Left cardiac atrium (tissue), 4 donors: ENCODE results near the gene PRDX5. TPM values are rescaled to one million over a fixed set of nuclear protein-coding genes. Genes with fewer than 3 reads are reported as not detected.
A peak's percentile ranks its signal among the peaks of the same experiment; 100 is the strongest.
"Not testable (repeated sequence)": the region's sequence is repeated elsewhere in the genome, so short reads cannot be mapped to it uniquely, and the experiment has no call there.

ENCODE experiments used
- ATAC-seq, 2 donors: fragments of 200-7000 bp; cut with Tn5 transposase; one replicate each; pipeline ENCODE4 v1.9.1; 2020; ENCODE audit warnings: mild to moderate bottlenecking in 2 of 2, moderate library complexity in 2 of 2
- DNase-seq: peaks from one replicate; pipeline ENCODE4 v3.0.0-alpha.2; 2020
- intact Hi-C, 2 donors: fragments of 100-400 bp; cut with DNase I; formaldehyde crosslinking; loops; one replicate each; pipeline versions ENCODE4 v1.14.1 to v1.15.1; 2022 to 2023
- total RNA-seq, 2 donors: library from RNA; stranded (reverse); fragmentation: NEBNext Ultra II Directional; extraction: Animal tissue kit (Norgen Biotek cat#: 25700); gene quantifications; one replicate each; pipeline ENCODE4 v1.2.1, GENCODE V29; 2021
- donor health status: DM: no; HTN: yes; CAD: no.
- donor health status: DM: no; HTN: yes; CAD: no; lungs with severe emphysema.
- donor health status: DM: yes; HTN: yes; CAD: no.
- donor health status: Dilated cardiomyopathy.

Gene PRDX5
- total RNA-seq, 2 donors from 2014 or later = 264 to 298 TPM

GRCh38 chr11:64317325-64317960, 478 bp upstream of the PRDX5 start, which contains the start of gene TRMT112:
TSS of gene TRMT112 (minus strand) at chr11:64317559. CDS start at chr11:64317526, 33 bp downstream.
- ATAC-seq (peak; percentile 85 to 87), DNase-seq (peak; percentile 96)
- intact Hi-C loops = no loop called here

- intact Hi-C loops = no loop called here
- ATAC-seq (no peak), DNase-seq (no peak)
Observed at GRCh38 chr11:64318766-64319761, 1.1 kb downstream of the PRDX5 start.

- intact Hi-C loops = no loop called here
- DNase-seq = no peak
Observed at GRCh38 chr11:64320556-64320955, 2.6 kb downstream of the PRDX5 start.

GRCh38 chr11:64321026-64321425, 3.1 kb downstream of the PRDX5 start:
- intact Hi-C loops = no loop called here
- ATAC-seq (no peak), DNase-seq (no peak)

More at GRCh38 chr11:64320556-64320955, 2.6 kb downstream of the PRDX5 start:
- ATAC-seq = no peak

GRCh38 chr11:64321533-64321932, 3.6 kb downstream of the PRDX5 start:
- intact Hi-C loops = no loop called here
- DNase-seq (no peak), ATAC-seq (no peak)

- no peak for ATAC-seq
- no peak for DNase-seq
Observed at GRCh38 chr11:64322925-64323260, 5.0 kb downstream of the PRDX5 start.

GRCh38 chr11:64323373-64323772, 5.5 kb downstream of the PRDX5 start:
- ATAC-seq (no peak), DNase-seq (no peak)
- intact Hi-C loops = no loop called here

More at GRCh38 chr11:64322925-64323260, 5.0 kb downstream of the PRDX5 start:
- intact Hi-C loops = no loop called here

GRCh38 chr11:64323984-64324383, 6.1 kb downstream of the PRDX5 start:
- ATAC-seq, intact Hi-C loops, DNase-seq: not testable (repeated sequence)

GRCh38 chr11:64324692-64325469, 7.0 kb downstream of the PRDX5 start:
- ATAC-seq (no peak), DNase-seq (no peak)
- intact Hi-C loops = no loop called here

- DNase-seq = no peak
- no peak for ATAC-seq
- intact Hi-C loops = no loop called here
Observed at GRCh38 chr11:64327375-64327774, 9.5 kb downstream of the PRDX5 start.

GRCh38 chr11:64327993-64328392, 10.1 kb downstream of the PRDX5 start:
- DNase-seq (no peak), ATAC-seq (no peak)
- intact Hi-C loops = no loop called here

- DNase-seq = no peak
- ATAC-seq = no peak
- intact Hi-C loops = no loop called here
Observed at GRCh38 chr11:64330888-64331287, 13.0 kb downstream of the PRDX5 start.

GRCh38 chr11:64331569-64332371, 13.8 kb downstream of the PRDX5 start:
- DNase-seq (peak; percentile 88), ATAC-seq (peak; percentile 72 to 86)
- intact Hi-C loops = no loop called here

GRCh38 chr11:64333556-64333955, 15.6 kb downstream of the PRDX5 start:
- ATAC-seq (no peak), DNase-seq (no peak)

GRCh38 chr11:64334764-64335735, 17.1 kb downstream of the PRDX5 start:
- intact Hi-C loops = no loop called here
- ATAC-seq (peak; percentile 48 to 93), DNase-seq (no peak)

More at GRCh38 chr11:64333556-64333955, 15.6 kb downstream of the PRDX5 start:
- intact Hi-C loops = no loop called here

GRCh38 chr11:64337538-64338249, 19.8 kb downstream of the PRDX5 start:
- intact Hi-C loops = no loop called here
- DNase-seq = no peak
- ATAC-seq = no peak

GRCh38 chr11:64338716-64339115, 20.8 kb downstream of the PRDX5 start:
- ATAC-seq (no peak), DNase-seq (no peak)
- intact Hi-C loops = no loop called here
